Neural cell (in vitro differentiated cells): ENCODE results near the gene MED12.

ENCODE experiments used
- EZH2 ChIP-seq: fragments of 200-600, 300-800 bp; shearing (Covaris generic), sonication (generic); IDR thresholded peaks from 2 replicates; pipeline ENCODE4 v1.6.1; 2014; ENCODE audit warnings: antibody characterized with exemption, low read length, borderline replicate concordance, mild to moderate bottlenecking; ENCODE audit not compliant: insufficient read depth, poor library complexity, severe bottlenecking
- MXI1 ChIP-seq: fragments of 450-650 bp; conservative IDR thresholded peaks from 2 replicates; pipeline ENCODE4 v1.6.1; 2014; ENCODE audit warnings: antibody characterized with exemption, mild to moderate bottlenecking; ENCODE audit not compliant: poor library complexity, severe bottlenecking
- RAD21 ChIP-seq: fragments of 450-650 bp; conservative IDR thresholded peaks from 2 replicates; pipeline ENCODE4 v1.6.1; 2014; ENCODE audit warnings: antibody characterized with exemption, mild to moderate bottlenecking, moderate library complexity
- TAF1 ChIP-seq: IDR thresholded peaks from 2 replicates; pipeline ENCODE4 v1.6.1; 2012; ENCODE audit warnings: low read depth
- TF ChIP-seq, protein P1 (sequence below): fragments of 450-650 bp; IDR thresholded peaks from 2 replicates; pipeline ENCODE4 v1.5.1; 2014; ENCODE audit warnings: antibody characterized with exemption, mild to moderate bottlenecking, moderate library complexity; ENCODE audit not compliant: poor library complexity, severe bottlenecking
- TF ChIP-seq, protein P2 (sequence below): IDR thresholded peaks from 2 replicates; pipeline ENCODE4 v1.6.1; 2012; ENCODE audit warnings: borderline replicate concordance

DNA sequence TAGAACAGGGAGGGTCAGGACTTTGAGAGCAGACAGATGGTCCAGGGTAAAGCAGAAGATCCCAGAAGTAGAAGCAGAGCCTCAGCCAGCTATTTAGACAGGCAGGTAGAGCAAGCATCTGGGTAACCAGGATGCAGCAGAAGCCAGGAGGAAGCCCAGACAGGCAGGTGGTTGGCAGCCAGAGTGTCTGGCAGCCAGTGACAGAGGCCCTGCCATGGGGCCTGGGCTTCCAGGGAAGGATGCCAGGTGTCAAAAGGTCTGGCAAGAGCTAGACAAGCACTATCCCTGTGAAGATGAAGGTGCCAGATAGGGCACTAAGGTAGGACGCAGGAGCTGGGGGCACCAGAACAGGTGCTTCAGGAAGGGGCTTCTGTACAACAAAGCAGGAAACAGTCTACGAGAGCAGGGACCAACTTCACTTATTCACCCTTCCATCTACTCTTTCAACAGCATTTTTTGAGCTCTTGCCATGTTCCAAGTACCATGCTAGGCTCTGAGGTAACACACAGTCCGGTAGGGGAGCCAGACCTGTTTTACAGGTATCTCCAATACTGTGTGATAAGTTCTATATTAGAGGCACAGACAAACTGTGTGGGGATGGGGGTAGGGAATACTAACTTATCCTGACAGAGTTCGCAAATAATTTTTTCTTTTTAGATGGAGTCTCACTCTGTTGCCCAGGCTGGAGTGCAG lies 66.6 kb downstream of the MED12 start:
- TF ChIP-seq, protein P1, sequence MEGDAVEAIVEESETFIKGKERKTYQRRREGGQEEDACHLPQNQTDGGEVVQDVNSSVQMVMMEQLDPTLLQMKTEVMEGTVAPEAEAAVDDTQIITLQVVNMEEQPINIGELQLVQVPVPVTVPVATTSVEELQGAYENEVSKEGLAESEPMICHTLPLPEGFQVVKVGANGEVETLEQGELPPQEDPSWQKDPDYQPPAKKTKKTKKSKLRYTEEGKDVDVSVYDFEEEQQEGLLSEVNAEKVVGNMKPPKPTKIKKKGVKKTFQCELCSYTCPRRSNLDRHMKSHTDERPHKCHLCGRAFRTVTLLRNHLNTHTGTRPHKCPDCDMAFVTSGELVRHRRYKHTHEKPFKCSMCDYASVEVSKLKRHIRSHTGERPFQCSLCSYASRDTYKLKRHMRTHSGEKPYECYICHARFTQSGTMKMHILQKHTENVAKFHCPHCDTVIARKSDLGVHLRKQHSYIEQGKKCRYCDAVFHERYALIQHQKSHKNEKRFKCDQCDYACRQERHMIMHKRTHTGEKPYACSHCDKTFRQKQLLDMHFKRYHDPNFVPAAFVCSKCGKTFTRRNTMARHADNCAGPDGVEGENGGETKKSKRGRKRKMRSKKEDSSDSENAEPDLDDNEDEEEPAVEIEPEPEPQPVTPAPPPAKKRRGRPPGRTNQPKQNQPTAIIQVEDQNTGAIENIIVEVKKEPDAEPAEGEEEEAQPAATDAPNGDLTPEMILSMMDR: no peak
- TF ChIP-seq EZH2 (no peak), RAD21 (no peak), TAF1 (no peak), MXI1 (no peak)
- TF ChIP-seq, protein P2, sequence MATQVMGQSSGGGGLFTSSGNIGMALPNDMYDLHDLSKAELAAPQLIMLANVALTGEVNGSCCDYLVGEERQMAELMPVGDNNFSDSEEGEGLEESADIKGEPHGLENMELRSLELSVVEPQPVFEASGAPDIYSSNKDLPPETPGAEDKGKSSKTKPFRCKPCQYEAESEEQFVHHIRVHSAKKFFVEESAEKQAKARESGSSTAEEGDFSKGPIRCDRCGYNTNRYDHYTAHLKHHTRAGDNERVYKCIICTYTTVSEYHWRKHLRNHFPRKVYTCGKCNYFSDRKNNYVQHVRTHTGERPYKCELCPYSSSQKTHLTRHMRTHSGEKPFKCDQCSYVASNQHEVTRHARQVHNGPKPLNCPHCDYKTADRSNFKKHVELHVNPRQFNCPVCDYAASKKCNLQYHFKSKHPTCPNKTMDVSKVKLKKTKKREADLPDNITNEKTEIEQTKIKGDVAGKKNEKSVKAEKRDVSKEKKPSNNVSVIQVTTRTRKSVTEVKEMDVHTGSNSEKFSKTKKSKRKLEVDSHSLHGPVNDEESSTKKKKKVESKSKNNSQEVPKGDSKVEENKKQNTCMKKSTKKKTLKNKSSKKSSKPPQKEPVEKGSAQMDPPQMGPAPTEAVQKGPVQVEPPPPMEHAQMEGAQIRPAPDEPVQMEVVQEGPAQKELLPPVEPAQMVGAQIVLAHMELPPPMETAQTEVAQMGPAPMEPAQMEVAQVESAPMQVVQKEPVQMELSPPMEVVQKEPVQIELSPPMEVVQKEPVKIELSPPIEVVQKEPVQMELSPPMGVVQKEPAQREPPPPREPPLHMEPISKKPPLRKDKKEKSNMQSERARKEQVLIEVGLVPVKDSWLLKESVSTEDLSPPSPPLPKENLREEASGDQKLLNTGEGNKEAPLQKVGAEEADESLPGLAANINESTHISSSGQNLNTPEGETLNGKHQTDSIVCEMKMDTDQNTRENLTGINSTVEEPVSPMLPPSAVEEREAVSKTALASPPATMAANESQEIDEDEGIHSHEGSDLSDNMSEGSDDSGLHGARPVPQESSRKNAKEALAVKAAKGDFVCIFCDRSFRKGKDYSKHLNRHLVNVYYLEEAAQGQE: no peak
